ENCODE results near the gene WDR93. TPM values are rescaled to one million over a fixed set of nuclear protein-coding genes. Genes with fewer than 3 reads are reported as not detected.

Gene WDR93
- total RNA-seq, 1 donor: 0.09 TPM

DNA sequence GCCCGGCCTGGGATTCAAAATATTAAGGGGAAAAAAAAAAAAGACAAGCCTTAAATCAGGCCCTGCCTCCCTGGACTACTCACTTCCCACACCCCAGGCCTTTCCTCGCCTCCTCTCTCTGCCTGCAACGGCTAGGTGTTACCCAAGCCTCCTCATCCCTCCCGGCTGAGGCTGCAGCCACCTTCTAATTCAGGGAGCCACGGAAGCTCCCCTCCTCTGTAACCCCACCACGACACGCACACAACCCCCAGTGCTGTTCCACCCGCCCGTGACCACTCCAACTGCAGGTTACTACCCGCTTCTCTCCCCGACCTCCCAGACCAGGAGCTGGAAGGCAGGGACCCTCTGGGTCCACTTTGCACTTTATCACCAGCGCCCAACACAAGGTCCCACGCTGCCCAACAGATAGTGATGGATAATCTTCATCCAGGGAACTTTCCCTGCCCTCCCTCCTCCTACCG lies 36.3 kb upstream of the WDR93 start:
- TF ChIP-seq, protein P1, sequence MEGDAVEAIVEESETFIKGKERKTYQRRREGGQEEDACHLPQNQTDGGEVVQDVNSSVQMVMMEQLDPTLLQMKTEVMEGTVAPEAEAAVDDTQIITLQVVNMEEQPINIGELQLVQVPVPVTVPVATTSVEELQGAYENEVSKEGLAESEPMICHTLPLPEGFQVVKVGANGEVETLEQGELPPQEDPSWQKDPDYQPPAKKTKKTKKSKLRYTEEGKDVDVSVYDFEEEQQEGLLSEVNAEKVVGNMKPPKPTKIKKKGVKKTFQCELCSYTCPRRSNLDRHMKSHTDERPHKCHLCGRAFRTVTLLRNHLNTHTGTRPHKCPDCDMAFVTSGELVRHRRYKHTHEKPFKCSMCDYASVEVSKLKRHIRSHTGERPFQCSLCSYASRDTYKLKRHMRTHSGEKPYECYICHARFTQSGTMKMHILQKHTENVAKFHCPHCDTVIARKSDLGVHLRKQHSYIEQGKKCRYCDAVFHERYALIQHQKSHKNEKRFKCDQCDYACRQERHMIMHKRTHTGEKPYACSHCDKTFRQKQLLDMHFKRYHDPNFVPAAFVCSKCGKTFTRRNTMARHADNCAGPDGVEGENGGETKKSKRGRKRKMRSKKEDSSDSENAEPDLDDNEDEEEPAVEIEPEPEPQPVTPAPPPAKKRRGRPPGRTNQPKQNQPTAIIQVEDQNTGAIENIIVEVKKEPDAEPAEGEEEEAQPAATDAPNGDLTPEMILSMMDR (IDR thresholded peaks at IDR 0.05; ENCODE audit: insufficient read depth, low read length): no peak
- DNase-seq (ENCODE audit: low read depth): peak; percentile 70
- H3K4me3 ChIP-seq (ENCODE audit: low read depth, low read length): peak overlapping the region; percentile 78

DNA sequence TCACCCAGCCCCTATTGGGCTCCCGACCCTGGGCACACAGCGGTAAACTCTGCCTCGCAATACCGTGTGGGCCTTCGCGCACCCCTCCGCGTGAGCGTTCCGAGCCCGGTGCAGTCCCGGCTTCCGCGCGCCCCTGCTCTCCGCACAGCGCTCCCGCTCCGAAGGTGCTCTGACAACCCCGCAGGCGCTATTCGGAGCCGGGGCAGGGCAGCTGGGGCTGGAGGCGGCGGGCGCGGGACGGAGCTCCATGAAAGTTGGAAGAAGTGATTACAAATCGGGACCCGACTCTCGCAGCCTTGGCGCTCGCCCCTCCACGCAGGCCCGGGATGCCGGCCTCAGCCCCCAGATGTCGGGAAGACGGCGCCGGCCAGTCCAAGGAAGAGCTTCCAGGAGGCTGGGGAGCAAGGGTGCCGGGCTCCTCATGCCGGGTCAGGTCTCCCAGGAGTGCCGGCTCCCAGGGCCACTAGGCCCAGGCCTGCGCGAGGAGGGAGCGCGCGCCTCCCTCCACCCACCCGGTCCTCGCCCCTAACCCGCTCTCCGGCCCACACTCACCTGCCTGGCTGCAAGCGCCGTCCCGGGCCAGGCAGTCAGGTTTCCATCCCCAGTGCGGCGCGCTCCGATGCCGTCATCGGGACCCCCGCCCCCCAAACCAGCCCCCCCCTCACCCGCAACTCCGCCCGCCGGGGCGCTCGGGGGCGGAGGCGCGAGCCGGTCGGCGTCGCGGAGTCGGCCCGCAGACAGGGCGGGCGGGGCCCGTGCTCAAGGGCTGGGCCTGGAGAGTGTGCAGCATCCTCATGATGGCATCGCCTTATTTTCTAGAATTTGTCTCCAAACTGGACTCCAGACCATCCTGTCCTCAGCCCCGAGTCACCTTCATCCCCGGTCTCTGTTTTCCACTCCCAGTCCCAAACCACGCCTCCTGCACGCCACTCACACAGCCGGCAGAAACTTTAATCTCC lies 35.5 kb upstream of the WDR93 start, which contains the start of gene KIF7:
KIF7 (minus strand) TSS at position 621 of the 959 bp plus-strand sequence. CDS start 2,537 bp downstream, outside the sequence.
- DNase-seq (ENCODE audit: low read depth): peak; percentile 30
- H3K4me3 ChIP-seq (ENCODE audit: low read depth, low read length): peak within 1 kb of the TSS; percentile 78
- TF ChIP-seq, protein P1 (IDR thresholded peaks at IDR 0.05; ENCODE audit: insufficient read depth, low read length): no peak

DNA sequence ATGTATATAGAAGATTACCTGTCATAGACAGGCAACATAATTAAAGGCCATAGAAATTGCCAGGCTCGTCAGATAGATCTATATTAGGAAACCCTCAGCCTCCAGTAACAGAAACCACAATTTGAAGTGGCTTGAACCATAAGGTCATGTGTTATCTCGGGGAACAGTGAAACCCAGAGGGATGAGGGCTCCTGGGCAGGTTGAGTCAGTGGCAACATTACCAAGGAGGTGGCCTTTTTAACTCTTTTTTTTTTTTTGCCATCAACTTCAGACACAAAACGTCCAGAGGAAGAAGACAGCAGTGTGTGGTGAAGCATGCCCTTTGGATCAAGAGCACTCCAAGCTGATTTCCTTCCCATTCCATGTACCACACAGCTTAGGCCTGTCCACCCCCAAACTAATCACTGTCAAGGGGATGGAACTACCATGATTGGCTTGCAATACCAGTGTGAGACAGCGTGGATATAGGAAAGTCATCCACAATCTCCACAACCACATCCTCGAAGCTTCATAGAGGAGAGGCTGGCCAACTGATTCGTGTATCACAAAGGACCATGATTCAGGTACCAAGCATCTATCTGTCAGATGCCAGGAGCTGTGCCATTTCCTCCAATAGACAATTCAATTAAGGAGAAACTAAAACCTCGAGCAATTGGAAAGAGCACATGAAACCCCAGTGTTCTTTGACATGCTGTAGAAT lies 34.3 kb upstream of the WDR93 start:
- TF ChIP-seq, protein P1 (IDR thresholded peaks at IDR 0.05; ENCODE audit: insufficient read depth, low read length): no peak
- peak; percentile 32 for DNase-seq (ENCODE audit: low read depth)
- H3K4me3 ChIP-seq (ENCODE audit: low read depth, low read length): no peak overlapping the region

DNA sequence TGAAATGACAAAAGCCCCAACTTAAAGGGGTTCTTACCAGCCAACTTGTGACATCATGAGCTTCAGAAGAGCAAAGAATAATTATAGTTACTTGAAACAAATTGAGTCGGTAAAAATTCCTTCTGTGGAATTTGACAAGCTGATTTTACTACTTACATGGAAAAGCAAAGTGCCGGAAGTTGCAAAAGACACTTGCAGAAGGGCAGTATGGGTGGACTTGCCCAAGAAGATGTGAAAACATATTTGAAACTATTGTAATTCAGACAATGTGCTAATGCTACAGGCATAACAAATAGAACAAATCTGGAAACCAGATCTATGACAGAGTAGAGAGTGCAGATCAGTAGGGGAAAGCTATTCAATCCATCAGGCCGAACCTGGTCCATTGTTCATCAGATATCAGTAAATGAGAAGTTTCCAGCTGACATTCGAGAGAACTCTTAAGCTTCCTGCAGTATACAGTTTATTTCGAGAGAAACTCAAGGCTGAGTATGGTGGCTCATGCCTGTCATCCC lies 32.9 kb upstream of the WDR93 start:
- no peak for DNase-seq (ENCODE audit: low read depth)
- TF ChIP-seq, protein P1 (IDR thresholded peaks at IDR 0.05; ENCODE audit: insufficient read depth, low read length): no peak
- no peak overlapping the region for H3K4me3 ChIP-seq (ENCODE audit: low read depth, low read length)

DNA sequence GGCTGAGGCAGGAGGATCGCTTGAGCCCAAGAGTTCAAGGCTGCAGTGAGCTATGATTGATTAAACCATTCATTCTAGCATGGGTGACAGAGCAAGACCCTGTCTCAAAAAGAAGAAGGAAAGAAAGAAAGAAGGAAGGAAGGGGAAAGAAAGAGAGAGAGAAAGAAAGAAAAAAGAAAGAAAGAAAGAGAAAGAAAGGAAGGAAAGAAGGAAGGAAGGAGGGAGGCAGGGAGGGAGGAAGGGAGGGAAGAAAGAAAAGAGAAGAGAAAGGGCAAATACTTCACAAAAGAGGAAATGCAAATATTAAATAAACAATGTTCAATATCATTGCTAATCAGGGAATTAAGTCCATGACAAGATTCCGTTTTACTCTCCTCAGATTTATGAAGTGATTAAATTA lies 31.3 kb upstream of the WDR93 start:
- TF ChIP-seq, protein P1 (IDR thresholded peaks at IDR 0.05; ENCODE audit: insufficient read depth, low read length): no peak
- H3K4me3 ChIP-seq (ENCODE audit: low read depth, low read length): no peak overlapping the region
- DNase-seq (ENCODE audit: low read depth): no peak

DNA sequence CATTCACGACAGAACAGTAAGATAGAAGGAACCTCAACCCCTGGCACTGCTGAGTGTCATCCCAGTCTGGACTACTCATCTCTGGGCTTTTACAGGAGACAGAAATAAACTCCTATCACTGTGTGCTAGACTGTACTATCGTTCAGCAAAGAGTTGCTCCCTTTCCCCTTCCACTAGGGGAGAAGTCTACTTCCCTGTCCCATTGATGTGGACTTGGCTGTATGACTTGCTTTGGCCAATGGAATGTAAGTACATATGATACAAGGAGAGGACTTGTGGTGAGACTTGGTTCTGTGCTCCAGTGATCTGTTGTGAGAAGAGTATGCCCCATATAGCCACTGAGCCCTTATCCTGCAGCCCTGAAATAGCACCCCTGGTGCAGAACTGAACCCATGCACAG lies 30.1 kb upstream of the WDR93 start:
- H3K4me3 ChIP-seq (ENCODE audit: low read depth, low read length): no peak overlapping the region
- DNase-seq (ENCODE audit: low read depth): no peak
- TF ChIP-seq, protein P1 (IDR thresholded peaks at IDR 0.05; ENCODE audit: insufficient read depth, low read length): no peak
